ENCODE data around the gene MEX3D.
"Not testable (repeated sequence)": the region's sequence is repeated elsewhere in the genome, so short reads cannot be mapped to it uniquely, and the experiment has no call there.

The MEX3D gene

DNA sequence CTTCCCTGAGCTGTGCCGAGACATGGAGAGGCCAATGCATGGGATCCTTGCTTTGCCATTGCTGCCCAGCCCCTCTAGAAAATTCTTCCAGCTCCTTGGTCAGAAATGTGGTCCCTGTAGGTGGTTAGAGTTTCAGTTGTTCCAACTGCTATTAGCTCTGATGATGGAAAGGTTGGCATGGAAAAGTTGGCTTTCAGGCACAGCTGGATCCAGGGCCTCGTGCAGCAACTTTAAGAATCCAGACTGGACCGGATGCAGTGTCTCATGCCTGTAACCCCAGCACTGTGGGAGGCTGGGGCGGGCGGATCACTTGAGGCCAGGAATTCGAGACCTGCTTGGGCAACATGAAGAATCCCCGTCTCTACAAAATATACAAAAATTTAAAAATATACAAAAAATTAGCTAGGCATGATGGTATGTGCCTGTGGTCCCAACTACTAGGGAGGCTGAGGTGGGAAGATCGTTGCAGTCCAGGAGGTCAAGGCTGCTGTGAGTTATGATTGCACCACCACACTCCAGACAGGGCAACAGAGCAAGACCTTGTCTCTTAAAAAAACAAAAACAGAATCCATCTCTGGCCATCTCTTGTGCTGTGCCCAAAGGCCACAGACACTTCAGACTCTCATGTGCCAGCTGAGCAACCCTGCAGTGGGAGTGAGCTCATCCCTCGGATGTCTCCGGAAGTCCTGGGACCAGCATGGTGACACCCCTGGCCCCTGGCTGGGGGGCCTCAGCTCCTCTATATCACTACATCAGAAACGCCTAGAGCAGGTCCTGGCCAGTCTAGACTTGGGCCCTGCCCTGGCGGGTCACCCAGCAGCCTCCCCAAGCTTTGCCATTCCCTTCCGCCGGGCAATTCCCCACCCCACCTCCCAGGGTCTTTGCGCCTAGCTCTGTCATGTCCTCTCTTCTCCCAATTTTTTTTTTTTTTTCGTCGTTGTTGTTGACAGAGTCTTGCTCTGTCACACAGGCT is 16.8 kb downstream of the MEX3D start:
- no peak for DNase-seq (ENCODE audit: low spot score)
- ChIA-PET POLR2A (ENCODE audit: low non-redundant PET) (no interaction called here), CTCF (interaction anchor here (0.6 to 0.7 kb wide), 2 partner anchors 42 to 126 kb away, joined by 3 read pairs; no protein-coding TSS in a partner anchor)
- TF ChIP-seq, protein P1, sequence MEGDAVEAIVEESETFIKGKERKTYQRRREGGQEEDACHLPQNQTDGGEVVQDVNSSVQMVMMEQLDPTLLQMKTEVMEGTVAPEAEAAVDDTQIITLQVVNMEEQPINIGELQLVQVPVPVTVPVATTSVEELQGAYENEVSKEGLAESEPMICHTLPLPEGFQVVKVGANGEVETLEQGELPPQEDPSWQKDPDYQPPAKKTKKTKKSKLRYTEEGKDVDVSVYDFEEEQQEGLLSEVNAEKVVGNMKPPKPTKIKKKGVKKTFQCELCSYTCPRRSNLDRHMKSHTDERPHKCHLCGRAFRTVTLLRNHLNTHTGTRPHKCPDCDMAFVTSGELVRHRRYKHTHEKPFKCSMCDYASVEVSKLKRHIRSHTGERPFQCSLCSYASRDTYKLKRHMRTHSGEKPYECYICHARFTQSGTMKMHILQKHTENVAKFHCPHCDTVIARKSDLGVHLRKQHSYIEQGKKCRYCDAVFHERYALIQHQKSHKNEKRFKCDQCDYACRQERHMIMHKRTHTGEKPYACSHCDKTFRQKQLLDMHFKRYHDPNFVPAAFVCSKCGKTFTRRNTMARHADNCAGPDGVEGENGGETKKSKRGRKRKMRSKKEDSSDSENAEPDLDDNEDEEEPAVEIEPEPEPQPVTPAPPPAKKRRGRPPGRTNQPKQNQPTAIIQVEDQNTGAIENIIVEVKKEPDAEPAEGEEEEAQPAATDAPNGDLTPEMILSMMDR (conservative IDR thresholded peaks at IDR 0.05; ENCODE audit: low read depth) = no peak
- H3K27ac ChIP-seq = no peak overlapping the region; the same call in 1 of the 2 replicates

DNA sequence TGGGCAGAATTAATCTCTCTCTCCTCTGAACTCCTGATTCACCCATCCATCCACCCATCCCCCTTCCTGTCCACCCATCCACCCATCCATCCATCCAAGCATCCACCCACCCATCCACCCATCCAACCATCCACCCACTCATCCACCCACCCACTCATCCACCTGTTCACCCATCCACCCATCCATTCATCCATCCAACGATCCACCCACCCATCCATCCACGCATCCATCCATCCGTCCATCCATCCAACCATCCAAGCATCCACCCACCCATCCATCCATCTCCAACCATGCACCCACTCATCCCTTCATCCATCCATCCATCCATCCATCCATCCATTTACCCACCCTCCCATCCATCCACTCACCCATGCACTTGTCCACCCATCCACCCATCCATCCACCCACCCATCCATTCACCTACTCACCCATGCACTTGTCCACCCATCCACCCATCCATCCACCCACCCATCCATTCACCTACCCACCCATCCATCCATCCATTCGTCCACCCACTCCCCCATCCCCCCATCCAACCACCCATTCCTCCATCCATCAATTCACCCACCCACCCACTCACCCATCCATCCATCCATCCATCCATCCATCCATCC is 18.7 kb downstream of the MEX3D start:
- TF ChIP-seq, protein P1 (conservative IDR thresholded peaks at IDR 0.05; ENCODE audit: low read depth) = no peak
- CTCF ChIA-PET = no interaction called here
- H3K27ac ChIP-seq = no peak overlapping the region
- DNase-seq (ENCODE audit: low spot score) = no peak
- POLR2A ChIA-PET (ENCODE audit: low non-redundant PET) = no interaction called here

DNA sequence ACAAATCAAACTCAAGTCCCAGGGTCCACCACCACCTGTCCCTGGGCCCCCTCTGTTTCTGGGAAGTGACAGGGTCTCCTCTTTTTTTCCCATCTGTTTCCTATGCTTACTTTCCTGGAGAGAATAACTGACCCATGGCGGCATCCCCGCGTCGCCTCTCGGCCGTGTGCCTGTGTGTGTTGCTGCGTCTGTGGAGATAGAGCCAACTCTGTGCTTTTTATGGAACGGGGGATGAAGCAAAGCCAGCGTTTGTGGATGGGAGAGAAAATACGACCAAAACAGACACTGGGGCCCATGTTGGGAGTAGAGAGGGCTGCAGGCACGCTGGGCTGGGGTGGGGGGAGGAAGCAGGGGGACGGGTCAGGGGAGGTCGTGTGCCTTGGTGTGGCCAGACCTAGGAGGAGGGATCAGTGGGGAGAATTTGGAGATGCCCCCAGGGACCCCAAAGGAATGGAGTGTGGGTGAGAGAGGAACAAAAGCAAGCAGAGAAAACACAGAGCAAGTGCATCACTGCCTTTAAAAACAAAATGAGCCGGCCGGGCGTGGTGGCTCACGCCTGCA is 27.7 kb downstream of the MEX3D start:
- TF ChIP-seq, protein P1 (conservative IDR thresholded peaks at IDR 0.05; ENCODE audit: low read depth) = no peak
- H3K27ac ChIP-seq = no peak overlapping the region
- no peak for DNase-seq (ENCODE audit: low spot score)
- POLR2A ChIA-PET (ENCODE audit: low non-redundant PET) = no interaction called here
- CTCF ChIA-PET = interaction anchor here (0.7 kb wide), 1 partner anchor 163 kb away, joined by 3 read pairs; no protein-coding TSS in a partner anchor

DNA sequence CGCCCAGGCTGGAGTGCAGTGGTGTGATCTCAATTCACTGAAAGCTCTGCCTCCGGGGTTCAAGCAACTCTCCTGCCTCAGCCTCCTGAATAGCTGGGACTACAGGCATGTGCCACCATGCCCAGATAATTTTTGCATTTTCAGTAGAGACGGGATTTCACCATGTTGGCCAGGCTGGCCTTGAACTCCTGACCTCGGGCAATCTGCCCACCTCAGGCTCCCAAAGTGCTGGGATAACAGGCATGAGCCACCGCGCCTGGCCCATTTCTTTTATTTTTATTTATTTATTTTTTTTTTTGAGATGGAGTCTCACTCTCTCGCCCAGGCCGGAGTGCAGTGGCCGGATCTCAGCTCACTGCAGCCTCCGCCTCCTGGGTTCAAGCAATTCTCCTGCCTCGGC is 28.4 kb downstream of the MEX3D start:
- H3K27ac ChIP-seq; DNase-seq (ENCODE audit: low spot score); POLR2A ChIA-PET (ENCODE audit: low non-redundant PET): not testable (repeated sequence)
- CTCF ChIA-PET = interaction anchor here (0.6 kb wide), 1 partner anchor 227 kb away, joined by 6 read pairs; no protein-coding TSS in a partner anchor

DNA sequence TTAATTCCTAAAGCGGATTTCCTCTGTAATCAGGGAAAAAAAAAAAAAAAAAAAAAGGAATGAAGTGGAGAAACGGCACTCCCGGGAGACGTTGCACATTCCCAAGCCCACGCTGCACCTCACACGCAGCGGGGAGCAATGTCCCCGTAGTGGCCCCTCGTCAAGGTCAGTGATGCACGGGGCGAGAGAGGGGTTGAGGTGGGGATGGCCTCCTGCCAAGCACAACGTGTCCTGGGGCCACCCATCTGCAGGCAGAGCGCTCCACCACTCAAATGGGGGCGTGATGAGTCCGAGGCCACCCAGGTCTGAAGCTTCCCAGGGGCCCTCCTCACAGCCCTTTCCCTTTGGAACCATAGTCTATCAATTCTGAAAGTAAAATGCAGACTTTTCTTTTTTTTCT is 29.1 kb downstream of the MEX3D start:
- ChIA-PET POLR2A (ENCODE audit: low non-redundant PET) (no interaction called here), CTCF (no interaction called here)
- no peak for DNase-seq (ENCODE audit: low spot score)
- H3K27ac ChIP-seq = no peak overlapping the region
- TF ChIP-seq, protein P1 (conservative IDR thresholded peaks at IDR 0.05; ENCODE audit: low read depth) = no peak

DNA sequence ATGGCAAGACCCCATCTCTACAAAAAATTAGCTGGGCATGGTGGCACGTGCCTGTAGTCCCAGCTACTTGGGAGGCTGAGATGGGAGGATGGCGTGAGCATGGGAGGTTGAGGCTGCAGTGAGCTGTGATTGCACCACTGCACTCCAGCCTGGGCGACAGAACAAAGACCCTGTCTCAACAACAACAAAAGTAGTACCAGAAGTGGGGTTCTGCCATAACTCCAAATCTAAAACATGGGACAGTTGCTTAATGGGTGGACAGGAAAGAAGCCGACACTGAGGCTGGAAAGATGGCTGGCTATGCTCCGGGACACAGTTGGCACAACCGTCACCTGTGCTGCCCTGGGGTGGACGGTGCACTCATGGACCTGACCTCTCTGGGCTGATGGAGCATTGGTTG is 32.4 kb downstream of the MEX3D start:
- H3K27ac ChIP-seq; CTCF ChIA-PET; DNase-seq (ENCODE audit: low spot score); POLR2A ChIA-PET (ENCODE audit: low non-redundant PET): not testable (repeated sequence)

DNA sequence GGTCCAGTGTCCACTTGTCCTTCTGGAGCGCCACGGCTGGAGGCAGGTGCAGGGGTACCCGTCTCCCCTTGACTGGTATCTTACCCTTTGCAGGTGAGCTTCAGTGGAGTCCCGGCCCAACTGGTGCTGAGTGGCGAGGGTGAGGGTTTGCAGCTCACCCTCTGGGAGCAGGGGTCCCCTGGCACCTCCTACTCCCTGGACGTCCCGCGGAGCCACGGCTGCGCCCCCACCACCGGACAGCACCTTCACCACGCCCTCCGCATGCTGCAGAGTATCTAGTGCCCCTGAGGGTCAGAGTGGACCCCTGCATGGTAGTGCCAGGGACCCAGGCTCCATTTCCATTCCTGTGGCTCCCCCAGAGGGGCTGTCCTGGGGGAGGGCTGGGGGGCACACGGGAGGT is 33.2 kb downstream of the MEX3D start:
- POLR2A ChIA-PET (ENCODE audit: low non-redundant PET) = no interaction called here
- DNase-seq (ENCODE audit: low spot score) = no peak
- CTCF ChIA-PET = no interaction called here
- no peak overlapping the region for H3K27ac ChIP-seq
- TF ChIP-seq, protein P1 (conservative IDR thresholded peaks at IDR 0.05; ENCODE audit: low read depth) = no peak

All from RWPE1 (cell line).